Stimulated activated CD4-positive, alpha-beta T cell treated with anti-CD3 and anti-CD28 coated beads, Interleukin-2, amount 100 ng/mL, for 24 hours (primary cell): ENCODE data around the gene USP28.
"Not testable (repeated sequence)": the region's sequence is repeated elsewhere in the genome, so short reads cannot be mapped to it uniquely, and the experiment has no call there.

ENCODE experiments used
- DNase-seq, 2 donors: peaks; one replicate each; pipeline ENCODE4 v3.0.0-alpha.2; 2020

Gene USP28

DNA sequence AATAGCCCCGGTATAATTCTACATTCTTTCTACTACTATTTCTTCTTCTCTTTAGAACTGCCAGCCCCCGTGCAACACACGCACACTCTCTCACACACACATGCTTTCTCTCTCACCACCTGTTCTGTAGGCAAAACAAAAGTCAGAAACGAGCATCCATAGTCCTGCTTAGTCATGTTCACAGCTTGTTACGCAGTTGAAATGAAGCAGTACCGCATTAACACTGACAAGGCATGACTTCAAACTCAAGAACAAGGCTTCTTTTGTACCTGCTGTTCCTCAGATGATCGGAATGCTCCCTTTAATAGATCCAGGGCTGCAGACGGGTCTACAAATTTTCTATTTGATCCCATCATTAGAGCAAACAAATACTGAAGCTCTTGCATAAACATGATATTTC lies 42.2 kb downstream of the USP28 start:
- no peak for DNase-seq

DNA sequence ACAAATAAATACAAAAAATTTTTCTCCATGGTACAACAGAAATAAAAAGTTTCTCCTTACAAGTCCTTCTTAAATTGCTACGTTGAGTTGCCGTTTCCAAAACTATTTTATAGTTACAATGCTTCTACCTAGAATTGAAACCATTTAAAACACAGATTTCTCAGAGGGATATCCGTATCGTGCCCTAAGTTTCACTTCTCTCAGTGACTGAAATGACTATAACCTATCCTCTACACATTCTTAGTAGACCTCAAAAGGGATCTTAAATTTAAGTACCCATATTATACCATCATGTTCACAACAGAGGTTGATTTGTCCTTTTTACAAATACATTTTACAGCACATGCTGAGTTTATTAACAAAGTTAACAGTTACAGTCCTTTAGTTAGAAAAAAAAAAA lies 44.1 kb downstream of the USP28 start:
- DNase-seq = no peak

DNA sequence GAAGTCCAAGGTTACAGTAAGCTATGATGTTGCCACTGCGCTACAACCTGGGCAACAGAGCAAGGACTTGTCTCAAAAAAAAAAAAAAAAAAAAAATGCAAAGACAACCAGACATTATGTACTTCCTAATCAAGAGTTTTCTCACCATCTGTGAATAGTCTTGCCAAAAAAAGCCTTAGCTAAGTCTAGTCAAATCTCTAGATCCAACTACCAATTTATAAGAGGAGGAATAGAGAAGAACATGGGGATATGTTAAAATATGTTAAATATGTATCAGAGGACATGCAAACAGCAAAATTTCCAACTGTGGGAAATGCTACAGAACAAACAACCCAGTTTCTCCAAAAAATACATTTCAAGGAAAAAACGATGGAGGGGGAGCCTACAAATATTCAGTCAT lies 45.6 kb downstream of the USP28 start:
- DNase-seq = no peak

DNA sequence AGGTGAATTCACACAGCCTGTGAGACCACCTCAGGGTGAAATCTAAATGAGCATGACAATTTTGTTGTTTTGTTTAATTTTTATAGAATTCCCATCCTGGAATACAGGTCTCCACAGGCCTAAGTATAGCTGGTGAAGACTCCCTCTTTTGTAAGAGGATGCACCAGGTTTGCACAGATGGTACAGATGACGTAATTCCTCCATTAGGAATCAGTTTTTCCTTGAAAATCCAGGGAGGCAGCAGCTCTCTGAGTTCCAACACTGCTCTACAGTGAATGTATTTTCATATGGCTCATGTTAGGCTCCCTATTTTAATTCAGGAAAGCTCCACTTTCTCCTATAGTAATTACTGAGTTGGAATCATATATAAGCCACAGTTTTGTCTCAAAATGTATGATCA lies 47.2 kb downstream of the USP28 start:
- no peak for DNase-seq

DNA sequence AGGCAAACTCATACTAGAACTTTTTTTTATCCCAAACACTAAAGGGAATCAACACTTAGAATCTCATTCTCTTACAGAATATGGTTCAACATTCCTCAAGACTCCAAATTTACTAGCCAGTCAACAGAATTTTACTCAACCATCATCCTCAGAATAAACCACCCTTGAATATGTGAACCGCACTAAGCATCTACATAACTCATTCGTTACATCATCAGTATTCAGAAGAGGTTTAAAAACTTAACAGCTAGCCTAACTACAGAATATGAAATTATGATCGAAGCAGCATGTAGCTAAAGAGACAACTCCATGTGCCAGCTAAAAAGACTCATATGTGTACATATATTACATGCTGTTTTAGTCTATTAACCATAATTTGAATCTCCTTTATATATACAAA lies 47.9 kb downstream of the USP28 start:
- no peak for DNase-seq

DNA sequence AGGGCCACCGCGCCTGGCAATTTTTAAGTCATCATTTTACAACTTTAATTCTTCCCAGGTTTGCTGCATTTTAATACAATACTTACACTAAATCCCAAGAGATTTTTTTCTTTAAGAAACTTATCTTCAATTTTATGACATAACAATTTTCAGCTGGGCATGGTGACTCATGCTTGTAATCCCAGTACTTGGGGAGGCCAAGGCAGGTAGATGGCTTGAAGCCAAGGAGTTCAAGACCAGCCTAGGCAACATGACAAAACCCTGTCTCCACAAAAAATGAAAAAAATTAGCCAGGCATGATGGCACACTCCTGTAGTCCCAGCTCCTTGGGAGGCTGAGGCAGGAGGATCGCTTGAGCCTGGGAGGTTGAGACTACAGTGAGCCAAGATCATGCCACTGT lies 56.9 kb downstream of the USP28 start:
- no peak for DNase-seq

DNA sequence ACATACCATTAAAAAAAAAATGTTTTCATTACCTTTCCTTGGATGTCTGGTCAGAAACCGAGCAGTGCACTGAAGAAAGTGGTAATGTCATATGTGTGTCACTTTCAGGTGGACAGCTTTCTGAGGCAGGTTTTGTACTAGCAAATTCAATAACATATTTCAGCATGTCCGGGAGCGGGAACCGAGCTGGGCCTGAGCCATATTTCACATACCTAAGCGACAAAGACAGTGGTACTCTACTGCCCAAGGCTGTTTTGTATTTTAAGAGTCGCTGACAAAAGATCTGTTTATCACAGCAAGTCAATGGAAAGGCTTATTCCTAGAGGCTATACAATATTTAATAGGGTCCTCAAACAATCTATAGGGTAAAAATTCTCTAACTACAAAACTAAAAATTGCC lies 57.7 kb downstream of the USP28 start:
- no peak for DNase-seq

DNA sequence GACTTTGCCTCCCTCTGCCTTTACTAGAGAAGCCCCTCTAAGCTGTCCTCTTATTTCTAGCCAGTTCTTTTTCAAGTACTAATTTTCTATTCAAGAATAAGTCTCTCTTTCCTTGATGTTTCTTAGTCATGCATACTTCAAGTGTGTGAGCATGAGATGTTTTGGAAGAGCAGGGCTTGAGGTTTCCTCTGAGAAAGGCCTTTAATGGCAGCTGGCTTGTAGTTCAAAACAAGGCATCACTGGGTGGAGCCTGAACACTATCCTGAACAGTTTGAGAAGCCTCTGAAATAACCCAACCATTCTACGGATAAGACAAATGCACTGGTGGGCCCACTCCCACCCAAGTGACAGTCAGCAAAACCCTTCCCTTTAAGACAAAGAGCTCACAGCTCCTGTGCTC lies 58.2 kb downstream of the USP28 start:
- DNase-seq = no peak

DNA sequence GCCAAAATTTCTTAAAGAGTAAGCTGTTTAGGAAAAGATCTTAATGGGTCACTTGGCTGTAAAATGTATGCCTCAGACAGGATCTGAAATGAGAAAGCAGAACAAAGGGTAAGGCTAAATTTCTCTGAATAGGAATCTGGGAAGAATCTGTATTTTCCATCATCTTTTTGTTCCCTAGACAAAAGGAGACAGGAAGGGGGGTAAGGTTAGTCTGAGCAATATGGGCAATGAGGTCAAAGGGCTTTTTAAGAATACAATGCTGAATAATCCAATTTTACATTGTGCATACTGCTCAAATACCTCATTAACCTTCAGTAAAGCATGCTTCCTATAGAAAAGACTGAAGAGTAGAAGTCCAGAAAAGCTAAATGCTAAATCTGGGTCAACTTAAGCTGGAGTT lies 61.2 kb downstream of the USP28 start:
- DNase-seq = no peak

DNA sequence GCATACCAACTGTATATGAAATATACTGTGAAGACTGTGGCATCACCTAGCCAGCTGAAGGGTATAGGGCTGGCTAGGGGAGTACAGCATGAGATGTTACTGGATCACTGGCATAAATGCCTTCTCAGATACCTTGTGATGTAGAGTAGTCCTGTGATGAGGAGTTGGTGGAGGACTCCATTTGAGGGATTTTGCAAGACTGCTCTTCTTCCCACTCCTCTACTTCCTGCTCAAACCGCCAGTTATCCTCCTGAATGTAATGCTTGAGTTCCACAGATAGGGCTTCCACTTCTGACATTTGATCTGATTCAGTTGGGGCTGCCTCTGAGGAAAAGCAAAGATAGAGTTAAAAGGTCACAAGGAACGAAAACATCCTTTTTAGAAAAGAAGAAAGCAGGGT lies 66.4 kb downstream of the USP28 start:
- DNase-seq = no peak

DNA sequence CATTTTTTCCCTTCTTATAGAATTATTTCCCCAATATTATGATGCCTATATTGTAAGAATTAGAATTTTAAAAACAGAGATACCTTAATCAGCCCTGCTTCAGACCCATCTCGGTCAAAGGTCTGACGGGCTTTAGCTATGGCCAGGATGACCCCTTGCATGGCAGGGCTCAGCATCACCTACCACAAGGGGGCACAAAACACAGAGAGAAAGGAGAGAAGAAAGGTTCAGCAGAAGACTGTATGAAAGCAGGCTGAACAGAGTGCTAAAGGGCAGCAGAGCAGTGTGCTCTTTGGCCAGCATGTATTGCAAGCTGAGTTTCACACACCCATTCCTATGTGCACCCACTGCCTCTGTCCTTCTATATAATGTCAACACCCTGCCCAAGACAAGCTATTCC lies 69.0 kb downstream of the USP28 start:
- no peak for DNase-seq

DNA sequence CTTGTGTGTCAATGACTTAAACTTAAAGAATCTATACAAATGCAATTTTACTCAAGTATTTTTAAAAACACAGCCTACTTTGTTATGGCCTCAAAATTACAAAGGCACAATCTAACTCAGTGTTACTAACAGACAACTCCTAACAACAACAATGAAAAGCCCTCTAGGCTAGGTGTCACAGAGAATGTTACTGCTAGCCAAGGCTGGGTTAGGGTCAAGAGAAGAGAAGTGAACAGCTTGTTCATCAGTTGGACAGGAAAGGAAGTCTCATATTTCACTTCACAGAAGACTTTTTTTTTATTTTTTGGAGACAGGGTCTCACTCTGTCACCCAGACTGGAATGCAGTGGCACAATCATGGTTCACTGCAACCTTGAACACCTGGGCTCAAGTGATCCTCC lies 69.7 kb downstream of the USP28 start:
- DNase-seq = no peak

DNA sequence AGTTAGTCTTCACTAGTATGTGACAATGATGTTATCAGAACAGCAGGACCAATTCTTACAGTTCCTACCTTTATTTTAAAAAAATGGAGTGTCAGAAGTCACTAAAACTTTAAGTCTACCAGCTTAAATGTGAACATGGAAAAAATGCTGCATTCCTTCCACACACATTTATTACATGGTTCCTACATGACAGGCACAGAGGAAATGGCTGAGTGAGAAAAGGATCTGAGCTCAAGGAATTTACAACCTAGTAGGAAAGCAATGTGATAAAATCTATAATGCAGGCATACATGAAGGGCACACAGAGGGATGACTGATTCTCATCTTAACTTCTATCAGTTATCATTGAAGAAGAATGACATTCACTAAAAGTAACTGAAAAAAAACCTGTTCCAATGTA lies 72.8 kb downstream of the USP28 start:
- no peak for DNase-seq

DNA sequence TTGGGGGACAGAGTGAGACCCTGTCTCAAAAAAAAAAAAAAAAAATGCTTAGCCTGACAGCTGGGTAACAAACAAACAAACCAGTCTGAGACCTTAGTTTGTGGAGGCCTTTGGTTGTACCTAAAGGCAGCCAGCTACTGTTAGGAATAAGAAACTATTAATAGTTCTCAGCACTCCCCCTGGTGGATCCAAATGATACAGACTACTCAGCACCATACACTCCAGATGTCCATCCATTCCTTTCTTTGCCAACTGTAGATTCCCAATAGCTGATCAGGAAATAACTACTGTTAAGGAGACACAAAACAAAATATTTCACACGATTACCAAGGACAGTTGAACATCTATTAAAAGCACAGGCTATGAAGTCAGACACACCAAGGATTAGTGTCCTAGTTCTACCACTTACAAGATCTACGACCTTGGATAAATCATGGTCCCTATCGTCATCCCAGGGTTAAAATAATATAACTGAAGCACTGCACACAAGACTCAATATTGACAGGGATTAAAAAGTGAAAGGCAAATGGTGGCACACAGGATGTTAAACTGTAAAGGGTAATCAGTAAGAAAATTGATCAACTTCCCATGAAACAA lies 78.6 kb downstream of the USP28 start:
- DNase-seq = no peak

DNA sequence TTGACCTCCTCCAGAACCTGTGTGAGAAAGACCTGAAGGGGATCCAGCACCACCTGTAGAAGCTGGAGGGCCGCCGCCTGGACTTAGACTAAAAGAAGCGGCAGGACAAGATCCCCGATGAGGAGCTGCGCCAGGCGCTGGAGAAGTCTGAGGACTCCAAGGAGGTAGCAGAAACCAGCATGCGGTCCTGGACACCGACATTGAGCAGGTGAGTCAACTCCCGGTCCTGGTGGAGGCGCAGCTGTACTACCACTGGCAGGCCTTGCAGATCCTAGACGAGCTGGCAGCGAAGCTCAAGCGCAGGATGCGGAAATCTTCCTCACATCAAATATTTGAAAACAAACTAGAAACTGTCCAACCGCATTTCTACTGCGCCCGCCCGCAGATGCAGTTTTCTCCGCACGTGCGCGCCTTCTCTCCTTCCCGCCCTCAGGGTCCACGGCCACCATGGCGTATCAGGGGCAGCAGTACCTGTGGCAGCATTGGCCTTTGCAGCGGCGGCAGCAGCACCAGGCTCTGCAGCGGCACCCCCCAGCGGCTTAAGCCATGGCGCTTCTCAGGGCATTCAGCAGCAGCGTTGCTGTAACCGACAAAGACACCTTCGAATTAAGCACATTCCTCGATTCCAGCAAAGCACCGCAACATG lies 85.6 kb downstream of the USP28 start:
- no peak for DNase-seq

DNA sequence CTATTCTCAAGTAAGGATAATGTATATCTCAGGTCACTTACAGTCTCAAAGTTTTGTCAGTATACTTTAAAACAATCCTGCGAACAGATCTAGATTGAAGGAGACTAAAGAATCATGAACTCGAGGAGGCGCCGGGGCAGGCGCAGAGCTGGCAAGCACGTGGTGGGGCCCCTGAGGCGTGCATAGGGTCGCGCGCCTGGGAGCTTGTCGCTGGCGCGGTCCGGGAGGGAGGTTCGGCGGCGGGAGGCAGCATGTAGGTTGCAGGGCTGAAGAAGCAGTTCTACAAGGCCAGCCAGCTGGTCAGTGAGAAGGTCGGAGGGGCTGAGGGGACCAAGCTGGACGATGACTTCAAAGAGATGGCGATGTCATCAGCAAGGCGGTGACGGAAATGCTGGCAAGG lies 86.4 kb downstream of the USP28 start:
- DNase-seq = not testable (repeated sequence)

DNA sequence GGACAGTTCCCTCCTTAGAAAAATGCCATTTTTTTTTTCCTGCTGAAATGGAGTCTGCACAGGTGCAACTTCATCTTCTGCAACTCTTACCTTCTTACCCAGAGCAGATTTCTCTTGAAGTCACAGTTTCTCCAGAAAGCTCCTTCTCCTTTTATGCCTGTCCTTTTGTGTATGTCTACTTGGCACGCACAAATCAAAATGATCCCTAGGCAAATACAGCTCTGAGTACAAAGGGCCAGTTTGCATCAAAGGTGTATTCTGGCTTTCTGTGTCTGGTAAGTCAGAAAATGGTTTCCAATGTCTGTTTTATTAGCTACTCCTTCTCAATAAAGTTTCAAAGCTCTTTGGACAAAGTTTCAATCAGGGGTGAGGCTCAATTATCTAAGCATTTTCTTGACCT lies 93.2 kb downstream of the USP28 start:
- DNase-seq = no peak

DNA sequence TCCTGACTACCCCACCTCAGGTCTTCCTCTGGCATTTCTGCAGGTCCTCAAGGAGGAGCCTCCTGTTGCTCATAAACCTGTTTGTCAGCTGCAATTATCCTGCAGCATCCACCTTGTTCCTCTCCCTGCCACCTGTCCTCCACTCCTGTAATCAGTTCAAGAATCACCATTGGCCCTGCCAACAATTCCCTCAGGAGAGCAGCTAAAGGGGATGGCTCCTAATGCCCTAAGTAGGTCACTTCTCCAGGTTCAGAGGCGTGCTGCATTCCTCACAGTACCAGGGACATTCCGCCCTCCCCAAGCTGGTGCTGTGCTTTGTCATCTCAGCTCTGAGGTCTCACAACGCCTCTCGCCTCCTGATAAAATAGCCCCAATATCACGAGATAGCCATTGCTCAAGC lies 93.7 kb downstream of the USP28 start:
- DNase-seq = no peak

DNA sequence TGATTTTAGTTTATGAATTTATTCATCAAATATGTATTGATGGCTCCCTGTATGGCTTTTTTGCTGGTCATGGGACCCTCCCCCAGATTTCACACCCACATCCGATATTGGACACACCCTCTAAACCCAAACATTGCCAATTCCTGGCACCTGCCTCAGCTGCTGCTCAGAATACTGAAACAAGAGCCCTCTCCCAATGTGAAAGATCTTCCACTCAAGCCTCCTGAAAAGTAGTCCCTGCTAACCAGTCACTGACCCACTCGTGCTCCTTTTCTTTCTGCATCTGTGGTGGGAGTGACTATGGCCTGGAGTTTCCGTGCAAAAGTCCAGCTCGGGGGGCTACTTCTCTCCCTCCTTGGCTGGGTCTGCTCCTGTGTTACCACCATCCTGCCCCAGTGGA lies 95.9 kb downstream of the USP28 start, which contains the start of gene CLDN25:
TSS of gene CLDN25 (plus strand) at position 301 of the 400 bp plus-strand sequence. CDS start at position 301, 0 bp downstream.
- DNase-seq = no peak

DNA sequence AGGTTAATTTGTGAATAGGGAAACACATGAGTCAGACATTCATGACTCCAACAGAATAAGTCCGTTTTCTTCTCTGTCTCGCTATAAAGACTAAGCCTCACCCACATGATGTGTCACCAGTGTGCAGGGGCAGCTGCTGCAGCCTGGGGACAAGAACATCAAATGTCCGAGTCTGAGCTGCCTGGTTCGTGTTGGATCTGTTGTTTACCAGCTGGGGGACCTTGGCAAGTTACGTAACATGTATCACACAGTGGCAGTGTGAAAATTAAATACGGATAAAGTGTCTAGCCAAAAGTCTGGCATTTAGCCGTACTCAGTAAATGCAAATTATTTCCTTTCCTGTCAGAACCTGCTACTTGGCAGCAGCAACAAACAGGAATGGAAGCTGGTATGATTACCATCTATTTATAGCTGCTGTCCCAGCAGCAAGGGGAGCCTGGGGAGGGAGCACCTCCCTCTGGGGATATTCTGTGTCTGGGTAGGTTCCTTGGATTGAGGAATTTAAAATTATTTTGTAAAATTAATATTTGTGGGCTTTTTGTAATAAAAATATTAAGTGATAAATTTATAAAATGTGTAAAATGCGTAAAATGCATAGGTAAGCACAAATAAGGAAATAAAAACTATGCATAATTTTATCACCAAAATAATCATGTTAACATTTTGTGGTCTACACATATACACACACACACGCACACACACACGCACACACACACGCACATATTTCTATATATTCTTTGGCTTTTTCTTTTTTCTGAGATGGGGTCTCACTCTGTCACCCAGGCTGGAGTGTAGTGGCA lies 97.1 kb downstream of the USP28 start:
- no peak for DNase-seq

DNA sequence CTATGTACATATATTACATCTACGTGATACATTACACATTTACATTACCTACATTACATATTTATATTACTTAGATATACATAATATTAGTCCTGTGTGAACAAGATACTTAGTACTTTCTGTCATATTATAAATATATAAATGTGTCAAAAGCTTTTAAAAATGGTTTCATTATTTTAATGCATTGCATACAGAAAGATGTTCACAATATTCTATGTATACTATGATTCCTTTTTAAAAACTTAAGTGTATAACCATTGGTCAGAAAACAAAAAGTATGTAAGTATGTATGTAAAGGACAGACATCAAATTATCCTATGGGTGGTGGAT lies 101.2 kb downstream of the USP28 start:
- DNase-seq = no peak

DNA sequence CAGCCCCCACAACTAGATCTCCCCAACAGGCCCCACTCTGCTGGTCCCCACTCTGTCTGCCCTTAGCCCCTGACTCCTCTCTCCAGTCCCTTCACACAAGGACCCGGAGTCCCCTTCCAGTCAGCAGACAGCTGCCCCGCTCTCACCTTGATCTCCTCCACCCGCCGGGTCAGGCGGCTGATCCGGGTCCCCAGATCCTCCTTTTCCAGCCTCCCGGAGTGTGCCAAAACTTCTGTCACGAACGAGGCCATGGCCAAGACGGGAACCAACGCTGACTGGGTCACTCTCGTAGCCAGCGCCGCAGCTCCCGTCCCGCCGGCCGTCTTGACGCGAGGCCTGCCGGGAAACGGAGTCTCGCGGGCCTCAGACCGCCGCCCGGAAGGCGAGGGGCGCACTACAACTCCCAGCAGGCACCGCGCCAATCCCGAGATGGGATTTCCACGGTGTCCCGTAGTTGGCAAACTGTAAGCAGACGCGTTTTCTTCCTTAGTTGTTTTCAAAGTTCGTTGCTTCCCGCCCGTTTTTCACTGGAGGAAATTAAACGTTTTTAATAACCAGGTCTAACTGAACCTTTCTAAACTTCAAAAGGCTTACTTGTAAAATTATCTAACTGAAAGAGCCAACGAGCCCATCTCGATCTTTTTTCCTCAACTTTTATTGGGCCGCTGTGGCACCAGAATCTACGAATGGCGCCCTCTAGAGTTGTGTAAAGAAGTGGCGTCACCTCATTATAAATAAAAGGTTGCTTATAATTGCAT lies 101.8 kb downstream of the USP28 start, which contains the start of gene ZW10:
TSS of gene ZW10 (minus strand) at position 277 of the 758 bp plus-strand sequence. CDS start at position 251, 26 bp downstream.
- peak; percentile 92 to 94 for DNase-seq

DNA sequence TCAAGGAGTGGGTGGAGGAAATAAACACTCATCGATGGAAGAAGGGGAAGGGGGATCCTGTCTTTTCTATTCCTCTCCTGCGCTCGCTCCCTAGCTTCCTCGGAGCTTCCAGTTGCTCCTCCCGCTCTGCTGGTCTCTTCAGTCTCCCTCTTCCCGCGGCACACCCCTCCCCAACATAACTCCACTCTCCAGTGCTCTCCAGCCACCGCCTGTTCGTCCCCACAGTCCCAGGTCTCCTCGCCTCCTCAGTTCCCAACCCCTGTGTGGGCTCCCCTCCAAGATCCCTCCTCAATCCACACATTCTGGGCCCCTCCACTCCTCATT lies 102.3 kb downstream of the USP28 start:
- DNase-seq = no peak

DNA sequence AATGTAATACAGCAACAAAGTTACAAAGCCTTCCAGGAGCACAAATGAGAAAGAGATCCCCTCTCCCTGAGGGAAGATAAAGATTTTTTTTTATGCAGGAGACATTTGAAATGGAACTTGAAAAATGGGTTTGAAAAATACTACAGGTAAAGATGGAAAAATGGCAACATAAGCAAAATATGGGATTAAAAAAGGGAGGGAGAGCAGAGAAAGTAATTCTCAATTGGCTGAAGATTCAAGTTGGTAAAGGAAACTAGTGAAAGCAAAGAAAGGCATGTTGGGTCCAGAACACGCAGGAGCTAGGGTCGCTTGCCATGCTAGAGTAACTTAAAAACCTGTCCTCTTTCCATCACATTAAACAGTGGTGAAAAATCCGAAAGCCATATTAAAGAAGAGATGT lies 103.4 kb downstream of the USP28 start:
- no peak for DNase-seq
